NCI-H2081 treated with DMSO at 0.1 percent for 48 hours (cell line): ENCODE data around the gene CABP7.

Source experiments
- DNase-seq: peaks from one replicate; lab custom pipeline; 2025; lab: John Stamatoyannopoulos, UW

Gene CABP7

DNA sequence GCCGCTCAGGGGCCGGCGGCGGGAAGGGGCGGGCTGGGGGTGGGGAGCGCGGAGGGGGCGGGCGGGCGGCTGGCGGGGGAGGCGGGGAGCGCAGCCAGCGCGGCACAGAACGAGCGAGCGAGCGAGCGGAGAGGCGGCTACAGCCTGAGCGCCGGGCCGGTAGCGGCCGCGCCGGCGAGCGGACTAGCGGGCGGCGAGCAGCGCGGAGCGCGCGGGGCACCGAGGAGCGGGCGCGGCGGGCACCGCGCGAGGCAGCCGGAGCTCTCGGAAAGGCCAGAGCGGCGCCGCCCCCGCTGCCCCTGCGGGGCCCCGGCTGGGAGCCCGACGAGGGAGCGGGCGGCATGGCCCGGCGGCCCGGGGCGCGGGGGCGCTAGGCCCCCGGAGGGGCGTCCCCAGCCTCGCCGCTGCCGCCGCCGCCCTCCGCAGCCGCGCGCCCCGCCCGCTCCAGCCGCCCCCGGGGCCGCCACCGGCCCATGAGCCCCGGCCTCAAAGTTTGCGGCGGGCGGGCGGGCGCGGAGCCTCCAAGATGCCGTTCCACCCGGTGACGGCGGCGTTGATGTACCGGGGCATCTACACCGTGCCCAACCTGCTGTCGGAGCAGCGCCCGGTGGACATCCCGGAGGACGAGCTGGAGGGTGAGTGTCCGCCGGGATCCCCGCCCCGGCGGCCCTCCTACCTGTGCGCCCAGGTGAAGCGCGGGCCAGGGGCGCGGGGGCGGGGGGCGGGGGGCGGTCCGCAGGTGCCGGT, at the start of gene CABP7:
TSS of gene CABP7 (plus strand) at position 105 of the 747 bp plus-strand sequence. CDS start at position 527, 422 bp downstream.
- no peak for DNase-seq

DNA sequence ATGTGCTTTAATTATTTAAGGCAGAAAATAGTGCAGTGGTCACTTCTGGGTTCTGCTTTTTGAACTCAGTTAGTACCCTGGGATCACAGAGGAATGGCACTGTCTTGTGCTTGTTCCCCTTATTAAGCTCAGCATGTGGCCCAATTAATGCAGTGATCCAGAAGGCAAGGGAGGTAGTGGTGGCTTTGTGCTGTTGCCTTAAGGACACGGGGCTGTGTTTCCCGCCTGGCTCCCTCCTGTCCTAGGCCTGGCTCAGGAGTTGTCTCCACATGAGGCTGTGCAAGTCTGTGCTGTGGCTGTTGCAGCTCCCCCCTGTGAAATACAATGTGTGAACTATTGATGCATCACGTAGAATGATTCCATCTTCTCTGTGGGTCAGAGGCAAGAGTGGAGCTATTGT, 49.2 kb upstream of the CABP7 start:
- no peak for DNase-seq

DNA sequence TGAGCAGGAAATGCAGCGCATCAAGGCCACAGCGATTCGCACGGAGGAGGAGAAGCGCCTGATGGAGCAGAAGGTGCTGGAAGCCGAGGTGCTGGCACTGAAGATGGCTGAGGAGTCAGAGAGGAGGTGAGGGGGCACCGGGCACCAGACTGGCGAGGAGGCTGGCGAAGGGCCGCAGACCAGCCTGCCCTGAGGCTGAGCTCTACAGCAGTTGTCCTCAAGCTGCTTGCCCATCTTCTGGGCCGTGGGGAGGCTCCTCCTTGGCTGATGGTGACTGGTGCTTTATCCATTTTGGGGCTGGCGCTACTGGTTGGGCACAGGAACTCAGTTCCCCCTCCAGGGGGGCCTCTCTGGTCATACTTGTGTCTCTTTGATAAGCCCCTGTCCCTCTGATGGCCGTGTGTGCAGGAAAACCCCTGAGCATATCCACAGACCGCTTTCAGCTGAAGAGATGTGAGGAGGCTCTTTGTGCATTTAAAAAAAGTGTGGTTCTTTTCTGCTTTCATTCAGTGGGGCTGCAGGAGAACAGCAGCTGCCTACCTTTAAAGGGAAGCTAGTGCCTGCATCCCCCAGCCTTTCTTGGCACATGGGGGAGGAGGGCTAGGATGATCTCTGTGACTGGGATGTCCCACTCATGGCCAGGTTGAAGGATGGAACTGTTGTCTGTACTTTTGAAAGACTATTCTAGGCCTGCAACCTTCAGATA, 46.3 kb upstream of the CABP7 start:
- no peak for DNase-seq

DNA sequence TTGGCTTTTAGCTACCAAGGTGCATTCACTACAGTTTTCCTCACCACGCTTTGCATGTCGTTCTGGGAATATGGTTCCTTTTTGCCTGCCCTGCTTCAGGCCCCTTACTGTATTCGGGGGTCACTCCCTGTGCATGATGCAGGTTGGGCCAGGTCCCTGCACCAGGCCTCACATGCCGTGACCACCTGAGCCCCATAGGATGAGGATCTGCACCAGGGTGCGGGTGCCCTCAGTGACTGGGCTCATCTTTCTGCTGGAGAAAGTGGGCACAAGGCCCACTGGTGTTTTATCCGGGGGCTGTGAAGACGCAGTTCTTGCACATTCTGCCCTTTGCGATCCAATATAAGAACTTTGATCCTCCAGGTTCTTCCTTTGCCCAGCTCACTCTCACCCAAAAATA, 45.7 kb upstream of the CABP7 start:
- no peak for DNase-seq

DNA sequence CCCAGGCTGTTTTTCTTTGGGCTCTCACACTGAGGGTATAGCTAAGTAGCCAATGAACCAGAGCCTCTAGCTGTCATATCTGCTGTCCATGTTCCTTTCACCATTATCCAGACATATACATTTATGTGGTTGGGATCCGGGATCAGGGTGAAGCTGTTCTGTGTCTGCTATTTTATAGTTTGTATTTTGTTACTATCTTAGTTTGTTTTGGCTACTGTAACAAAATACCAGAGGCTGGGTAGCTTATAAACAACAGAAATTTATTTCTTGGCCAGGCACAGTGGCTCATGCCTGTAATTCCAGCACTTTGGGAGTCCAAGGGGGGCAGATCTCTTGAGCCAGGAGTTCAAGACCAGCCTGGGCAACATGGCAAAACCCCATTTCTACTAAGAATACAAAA, 40.5 kb upstream of the CABP7 start:
- DNase-seq = no peak

DNA sequence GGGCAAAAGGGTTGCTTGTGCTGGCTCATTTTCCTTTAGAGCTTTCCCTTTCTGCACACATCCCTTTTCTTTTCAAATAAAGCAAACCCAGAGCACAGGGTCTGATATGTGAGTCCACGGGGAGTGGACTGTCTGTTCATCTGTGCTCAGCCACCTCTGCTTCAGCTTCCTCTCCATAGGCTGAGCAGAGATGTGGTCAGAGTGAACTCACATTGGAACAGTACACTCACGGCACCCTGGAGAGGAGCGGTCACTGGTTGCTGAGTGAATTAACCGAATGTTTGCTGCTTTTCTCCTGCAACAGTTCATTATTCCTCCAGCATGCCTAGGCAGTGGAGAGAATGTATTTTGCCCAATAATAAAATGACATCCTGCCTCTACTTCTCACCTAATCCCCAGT, 36.3 kb upstream of the CABP7 start:
- no peak for DNase-seq

DNA sequence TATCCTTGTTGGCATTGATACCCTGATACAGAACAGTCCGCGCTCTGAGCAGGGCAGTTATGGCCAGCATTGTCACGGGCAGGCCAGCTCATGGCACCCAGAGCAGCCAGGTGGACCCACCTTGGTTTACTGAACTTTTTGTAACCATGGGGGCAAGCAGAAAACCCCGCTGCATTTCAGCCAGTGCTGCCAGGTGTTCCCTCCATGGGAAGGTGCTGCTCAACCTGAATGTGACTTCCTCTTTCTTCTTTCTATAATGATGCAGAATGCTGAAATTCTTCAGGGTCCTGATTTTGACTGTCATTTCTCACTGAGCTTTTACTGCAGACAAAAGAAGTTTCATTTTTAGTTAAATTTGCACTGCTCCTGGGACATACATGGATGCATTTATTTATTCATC, 35.6 kb upstream of the CABP7 start:
- DNase-seq = no peak

DNA sequence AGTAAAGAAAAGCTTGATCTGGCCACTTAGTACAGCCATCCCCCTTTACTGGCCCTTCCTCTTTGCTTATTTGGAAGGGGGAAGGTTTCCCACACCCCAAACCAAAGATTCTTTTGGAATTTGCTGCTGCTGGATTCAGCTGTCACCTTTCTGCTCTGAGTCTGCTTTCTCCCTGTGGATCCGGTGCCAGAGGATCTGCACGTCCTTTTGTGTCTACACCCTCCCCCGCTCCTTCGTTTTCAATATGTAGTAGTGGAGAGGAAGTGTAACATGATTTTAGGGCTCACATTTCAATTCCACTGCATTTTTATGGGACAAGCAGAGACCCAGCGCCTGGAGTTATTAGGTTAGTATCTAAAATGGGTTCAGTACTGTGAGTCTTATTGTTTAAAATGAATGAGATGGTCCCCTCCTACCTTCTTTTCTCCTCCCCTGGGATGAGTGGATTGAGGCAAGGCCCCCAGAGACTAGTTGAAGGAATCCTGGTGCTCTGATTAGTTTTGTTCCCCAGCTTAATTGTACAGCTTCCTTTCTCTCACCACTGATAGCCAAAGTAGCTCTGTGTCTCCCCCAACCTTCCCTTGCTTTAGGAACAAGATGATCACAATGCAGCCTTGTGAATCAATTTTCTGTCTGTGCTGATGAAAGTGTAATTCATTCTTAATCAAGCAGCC, 30.5 kb upstream of the CABP7 start:
- DNase-seq = no peak

DNA sequence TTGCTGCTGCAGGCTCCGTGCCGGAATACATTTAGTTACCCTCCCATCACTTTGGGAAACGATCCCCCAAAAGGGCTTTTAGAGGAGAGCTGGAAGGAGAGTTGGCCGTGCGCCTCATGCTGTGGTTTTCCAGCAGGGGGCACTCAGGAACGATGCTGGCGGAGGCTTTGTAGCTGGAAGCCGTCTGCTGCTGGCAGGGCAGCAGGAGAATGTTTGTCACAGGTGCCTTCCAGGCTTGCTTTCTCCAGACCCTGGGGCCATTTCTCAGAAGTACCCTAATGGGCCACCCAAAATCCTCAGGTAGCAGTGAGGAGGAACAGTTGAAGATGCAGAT, 30.0 kb upstream of the CABP7 start:
- DNase-seq = no peak

DNA sequence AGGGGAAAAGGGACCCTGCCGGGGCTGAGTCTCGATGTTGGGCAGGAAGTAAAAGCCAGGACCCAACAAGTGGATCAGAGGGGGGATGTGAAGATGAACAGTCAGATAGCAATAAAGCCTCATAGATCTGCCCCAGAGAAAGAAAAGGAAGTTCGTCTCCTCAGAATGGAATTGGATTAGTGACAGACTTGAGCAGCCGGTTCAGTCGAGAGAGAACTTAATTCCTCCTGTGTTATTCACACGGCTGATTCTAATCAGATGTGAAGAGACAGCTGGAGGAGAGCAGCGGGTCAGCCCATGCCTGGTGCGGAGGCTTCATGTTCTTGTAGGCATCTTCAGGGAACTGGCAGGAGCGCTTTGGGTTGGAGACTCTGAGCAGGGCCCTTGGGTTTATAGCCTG, 29.3 kb upstream of the CABP7 start:
- no peak for DNase-seq

DNA sequence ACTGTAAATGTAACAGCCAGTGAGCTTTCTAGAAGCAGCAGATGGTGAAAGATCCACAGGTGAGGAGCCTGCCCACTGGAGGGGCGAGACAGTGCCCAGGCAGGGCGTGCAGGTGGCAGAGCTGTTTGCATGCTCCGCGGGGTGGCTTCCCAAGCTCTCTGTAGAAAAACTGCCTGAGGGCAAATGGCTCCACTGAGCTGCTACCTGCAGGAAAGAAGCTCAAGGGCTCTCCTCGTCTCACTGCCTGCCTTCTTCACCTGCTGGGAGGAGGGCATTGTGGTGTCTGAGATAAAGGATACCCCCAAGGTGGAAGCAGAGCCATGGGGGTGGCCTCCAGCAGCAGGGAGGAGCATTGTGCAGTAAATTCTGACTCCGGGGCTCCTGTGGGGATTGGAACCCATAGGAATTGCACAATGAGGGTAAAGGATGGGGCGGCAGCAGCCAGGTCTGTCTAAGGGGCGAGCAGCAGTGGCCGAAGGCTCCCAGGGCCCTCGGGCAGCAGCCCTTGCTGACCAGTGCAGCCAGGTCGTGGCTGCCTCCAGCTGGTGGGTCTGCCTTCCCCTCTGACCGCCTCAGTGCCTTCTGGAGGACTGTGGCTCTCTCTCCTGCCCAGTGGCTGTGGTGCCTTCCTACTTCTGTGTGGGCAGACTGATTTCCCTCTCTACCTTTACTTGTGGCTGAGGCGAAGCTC, 28.0 kb upstream of the CABP7 start:
- DNase-seq = peak; percentile 75

DNA sequence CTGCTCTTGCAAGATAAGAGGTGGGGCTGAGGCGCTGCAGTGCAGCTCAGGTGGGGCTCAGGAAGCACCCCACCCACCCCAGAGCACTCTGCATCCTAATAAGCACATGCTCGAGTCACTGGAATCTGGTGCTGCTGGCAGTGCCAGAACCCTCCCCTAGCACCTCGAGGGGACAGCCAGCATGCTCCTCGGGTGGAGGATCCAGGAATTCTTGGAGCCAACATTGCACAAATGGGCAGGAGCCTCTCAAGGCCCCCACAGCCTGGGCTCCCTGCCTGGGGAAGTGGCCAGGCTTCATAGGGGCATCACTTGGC, 27.5 kb upstream of the CABP7 start:
- DNase-seq = no peak

DNA sequence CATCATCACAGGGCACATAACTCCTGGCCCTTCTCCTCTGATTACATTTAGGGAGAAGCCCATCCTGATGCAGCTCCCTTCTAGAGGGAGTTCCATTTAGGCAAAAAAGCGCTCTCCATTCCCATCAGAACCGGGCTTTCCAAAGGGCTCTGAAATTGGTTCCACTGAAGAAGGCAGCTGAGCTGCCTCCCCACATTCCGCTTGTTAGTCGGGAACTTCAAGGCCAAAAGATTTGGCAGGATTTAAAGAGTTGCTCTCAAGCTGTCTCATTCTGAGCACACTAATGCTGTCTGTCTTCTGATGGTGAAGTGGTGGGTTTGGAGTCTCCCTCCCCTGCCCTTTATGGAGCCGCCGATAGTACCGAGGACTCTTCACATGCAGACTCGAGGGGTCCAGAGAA, 26.6 kb upstream of the CABP7 start:
- no peak for DNase-seq

DNA sequence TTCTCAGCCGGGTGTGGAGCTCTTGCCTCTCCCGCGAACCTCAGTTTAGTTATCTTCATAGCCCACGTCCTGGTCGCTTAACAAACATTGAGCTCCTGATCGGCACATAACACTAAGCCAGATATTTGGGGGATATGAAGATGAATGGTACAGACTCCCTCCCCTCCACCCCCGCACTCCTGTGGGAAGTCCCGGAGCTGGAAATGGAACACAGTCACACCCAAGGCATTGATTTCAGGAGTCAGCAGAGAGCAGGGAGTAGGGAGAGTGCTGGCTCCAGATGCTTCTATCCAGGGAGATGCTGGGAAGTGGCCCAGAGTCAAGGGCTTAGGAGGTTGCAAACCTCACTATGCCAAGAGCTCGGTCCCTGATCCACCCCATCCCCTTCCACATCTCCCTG, 26.1 kb upstream of the CABP7 start:
- no peak for DNase-seq

DNA sequence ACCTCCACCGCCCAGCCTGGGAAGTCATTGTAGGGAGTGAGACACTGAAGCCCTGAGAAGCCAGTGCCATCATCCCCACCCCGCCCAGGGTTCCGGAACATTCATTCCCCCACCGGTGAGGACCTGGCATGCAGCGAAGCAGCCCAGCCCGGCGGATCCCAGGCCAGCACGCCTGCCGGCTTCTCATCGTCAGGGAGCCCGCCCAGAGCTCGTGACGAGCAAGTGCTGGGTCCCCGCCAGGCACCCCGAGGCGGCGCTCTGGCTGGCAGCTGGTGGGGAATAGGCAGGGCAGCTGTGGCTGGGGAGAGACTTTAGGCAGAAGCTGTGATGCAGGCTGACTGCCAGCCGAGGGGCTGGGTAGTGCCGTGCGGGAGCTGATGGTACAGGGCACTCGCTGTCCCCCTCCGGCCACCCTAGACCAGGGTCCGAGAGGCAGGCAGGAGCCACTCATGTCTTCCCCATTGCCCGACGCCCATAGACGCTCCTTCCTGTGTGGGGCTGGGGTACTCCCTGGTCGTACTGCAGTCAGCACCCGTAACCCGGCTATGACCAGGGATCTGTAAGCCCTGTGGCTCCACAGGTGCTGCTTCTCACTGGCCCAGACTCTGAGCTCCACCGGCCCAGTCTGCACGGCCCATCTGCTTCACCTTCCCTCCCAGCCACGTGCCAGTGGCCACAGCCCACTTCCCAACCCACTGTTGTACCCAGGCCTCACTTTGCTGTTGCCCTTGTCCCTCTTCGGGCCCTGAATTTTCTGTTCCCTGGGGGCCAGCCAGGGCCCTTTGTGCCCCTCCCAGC, 24.5 kb upstream of the CABP7 start:
- peak; percentile 68 for DNase-seq

DNA sequence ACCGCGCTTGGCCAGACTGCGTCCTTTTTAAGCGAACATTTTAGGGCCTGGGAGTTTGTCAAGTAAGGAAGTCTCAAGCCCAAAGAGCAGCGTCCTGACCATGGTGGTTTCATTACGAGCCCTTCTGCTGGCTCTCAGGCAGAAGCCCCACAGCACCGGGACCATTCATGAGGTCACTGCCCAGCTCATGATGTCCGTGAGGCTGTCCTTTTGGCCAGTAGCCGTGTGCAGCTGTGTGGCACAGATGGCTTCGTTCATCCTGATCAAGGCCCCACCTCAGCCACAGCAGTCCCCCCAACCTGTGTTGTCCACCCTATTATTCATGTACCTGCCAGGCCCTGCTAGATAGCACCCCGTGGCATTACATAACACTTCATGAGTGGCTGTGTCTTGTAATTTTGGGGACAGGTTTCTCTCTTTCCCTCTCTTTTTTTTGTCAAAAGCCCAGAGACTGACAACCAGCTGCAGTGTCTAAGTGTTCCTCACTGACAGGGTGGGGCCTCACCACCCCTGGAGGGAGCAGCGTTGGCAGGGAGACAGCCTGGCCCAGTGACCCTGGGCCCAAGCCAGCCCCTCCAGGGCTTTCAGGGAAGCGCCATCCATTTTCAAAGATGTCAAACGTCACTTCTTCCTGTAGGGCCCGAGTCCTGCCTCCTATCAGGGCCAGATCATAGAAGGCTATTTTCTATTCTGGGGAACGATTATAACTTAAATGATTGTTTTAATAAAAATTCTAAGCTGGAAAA, 21.8 kb upstream of the CABP7 start:
- DNase-seq = no peak

DNA sequence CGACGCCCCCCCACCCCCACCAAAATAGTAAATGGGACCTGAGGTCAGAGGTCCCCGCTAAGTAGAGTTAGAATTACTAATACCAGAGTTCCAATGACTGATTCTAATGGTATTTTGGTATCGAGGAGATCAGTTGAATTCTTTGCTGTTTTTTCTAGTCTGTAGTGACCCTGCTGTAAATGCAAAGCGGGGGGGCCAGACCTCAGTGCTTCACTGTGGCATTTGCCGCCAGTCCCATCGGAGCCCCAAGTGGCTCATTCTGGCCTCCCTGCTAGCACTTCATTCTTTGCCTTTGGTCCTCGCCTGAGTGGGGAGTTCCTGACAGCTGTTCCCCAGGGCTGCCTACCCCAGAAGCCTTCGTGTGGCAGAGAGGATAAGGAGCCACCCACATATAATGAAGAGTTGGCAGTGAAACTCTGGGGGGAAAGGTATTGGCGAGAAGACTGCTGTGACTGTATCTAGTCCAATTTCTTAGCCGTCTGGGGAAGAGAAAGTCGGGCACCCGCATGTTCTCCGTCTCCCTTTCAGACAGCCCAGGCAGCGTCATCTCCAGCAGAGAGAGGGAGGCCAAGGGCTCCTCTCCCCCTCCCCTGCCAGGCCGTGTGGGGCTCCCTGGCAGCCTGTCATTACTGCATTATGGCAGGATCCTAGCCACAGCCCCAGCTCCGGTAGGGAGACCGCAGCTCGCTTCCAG, 19.4 kb upstream of the CABP7 start:
- no peak for DNase-seq

DNA sequence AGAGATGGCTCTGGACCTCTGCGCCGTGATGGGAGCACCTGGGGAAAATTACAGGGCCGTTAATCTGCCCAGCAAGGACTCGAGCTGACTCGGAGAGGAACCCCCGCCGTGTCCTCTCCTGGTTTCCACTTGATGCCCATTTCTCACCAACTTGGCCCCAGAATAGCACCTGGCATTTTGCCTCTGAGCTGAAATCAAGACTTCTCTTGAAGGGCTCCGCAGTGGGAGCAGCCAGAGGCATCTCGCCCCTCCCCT, 19.0 kb upstream of the CABP7 start:
- peak; percentile 39 for DNase-seq

DNA sequence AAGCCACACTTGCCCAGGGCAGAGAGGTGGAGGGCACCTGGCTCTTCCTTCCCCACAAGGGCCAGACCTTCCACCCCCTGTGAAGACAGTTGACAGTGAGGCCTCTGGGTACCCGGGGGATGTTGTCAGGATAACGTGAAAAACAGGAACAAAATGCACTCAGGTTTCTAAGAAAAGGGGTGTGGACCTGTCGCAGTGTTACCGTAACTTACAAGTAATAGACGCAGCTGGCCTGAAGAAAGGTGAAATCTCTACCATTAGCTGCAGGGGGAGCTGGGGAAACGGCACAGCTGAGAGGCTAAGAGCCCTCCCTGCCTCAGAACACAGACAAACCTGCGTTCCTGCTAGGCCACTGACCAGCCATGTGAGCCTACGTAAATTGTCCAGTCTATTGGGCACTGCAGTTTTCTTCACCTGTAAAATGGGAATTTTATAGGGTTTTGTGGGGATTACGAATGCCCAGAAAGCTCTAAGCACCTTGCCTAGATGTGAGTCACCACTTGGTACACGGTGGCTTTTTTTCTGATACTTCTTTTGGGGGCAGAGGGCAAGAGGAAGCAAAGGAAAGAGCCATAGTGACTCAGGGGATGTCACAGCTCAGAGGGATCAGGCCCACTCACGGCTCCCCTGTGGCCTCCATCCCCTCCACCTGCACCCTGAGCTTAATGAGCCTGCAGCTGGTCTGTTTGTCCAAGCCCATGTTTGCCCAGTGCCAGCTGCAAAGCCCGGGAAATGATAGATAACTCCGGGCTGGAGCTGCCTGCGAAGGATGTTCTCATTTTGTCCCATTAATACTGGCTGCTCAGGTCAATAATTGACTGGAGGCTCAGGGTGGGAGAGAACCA, 18.4 kb upstream of the CABP7 start:
- DNase-seq = no peak
